ENCODE data around the gene SNAI1.
"Not testable (repeated sequence)": the region's sequence is repeated elsewhere in the genome, so short reads cannot be mapped to it uniquely, and the experiment has no call there.

The SNAI1 gene

GRCh38 chr20:49982346-49983122 lies at the start of gene SNAI1:
TSS of gene SNAI1 (plus strand) at chr20:49982980. CDS start at chr20:49983060, 80 bp downstream.
- peak; percentile 43 for DNase-seq

- DNase-seq = no peak
Observed at GRCh38 chr20:49935746-49936152, 47.0 kb upstream of the SNAI1 start.

DNA sequence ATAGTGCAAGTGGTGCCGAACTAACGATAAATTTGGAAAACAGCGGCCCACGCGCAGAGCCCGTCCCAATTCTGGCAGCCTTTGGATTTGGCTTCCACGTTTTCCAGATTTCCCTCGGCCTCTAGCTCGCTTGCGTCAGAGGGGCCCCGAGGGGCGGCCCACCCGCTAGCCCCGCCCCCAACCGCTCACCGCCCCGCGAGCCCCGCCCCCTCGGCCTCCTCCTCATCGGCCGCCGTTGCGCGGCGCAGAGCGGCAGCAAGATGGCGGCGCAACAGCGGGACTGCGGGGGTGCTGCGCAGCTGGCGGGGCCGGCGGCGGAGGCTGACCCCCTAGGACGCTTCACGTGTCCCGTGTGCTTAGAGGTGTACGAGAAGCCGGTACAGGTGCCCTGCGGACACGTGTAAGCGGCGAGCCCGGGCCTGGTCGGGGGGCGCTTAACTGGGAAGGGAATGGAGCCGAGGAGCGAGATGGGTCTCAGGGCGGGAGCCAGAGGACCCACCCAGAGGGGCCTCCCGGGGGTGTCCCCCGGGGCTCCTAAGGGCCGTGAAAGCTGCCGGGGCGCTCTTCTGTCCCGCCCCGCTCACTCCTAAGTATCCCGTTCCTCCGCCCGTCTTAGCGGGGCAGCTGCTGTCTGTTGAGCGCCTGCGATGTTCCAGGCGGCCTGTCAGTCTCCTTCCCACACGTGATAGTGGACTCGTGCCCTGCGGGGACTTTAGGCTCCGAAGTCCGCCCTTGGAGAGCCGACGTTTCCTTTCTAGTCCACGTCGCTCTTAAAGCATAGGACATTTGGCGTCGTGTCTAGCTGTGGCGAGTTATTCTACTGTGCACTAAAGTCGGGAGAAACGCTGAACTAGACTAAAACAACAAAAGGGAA lies 46.4 kb upstream of the SNAI1 start, which contains the start of gene RNF114:
TSS of gene RNF114 (plus strand) at position 245 of the 874 bp plus-strand sequence. CDS start at position 261, 16 bp downstream.
- DNase-seq = peak; percentile 48

- DNase-seq = no peak
Observed at GRCh38 chr20:49937027-49937929, 45.5 kb upstream of the SNAI1 start.

DNA sequence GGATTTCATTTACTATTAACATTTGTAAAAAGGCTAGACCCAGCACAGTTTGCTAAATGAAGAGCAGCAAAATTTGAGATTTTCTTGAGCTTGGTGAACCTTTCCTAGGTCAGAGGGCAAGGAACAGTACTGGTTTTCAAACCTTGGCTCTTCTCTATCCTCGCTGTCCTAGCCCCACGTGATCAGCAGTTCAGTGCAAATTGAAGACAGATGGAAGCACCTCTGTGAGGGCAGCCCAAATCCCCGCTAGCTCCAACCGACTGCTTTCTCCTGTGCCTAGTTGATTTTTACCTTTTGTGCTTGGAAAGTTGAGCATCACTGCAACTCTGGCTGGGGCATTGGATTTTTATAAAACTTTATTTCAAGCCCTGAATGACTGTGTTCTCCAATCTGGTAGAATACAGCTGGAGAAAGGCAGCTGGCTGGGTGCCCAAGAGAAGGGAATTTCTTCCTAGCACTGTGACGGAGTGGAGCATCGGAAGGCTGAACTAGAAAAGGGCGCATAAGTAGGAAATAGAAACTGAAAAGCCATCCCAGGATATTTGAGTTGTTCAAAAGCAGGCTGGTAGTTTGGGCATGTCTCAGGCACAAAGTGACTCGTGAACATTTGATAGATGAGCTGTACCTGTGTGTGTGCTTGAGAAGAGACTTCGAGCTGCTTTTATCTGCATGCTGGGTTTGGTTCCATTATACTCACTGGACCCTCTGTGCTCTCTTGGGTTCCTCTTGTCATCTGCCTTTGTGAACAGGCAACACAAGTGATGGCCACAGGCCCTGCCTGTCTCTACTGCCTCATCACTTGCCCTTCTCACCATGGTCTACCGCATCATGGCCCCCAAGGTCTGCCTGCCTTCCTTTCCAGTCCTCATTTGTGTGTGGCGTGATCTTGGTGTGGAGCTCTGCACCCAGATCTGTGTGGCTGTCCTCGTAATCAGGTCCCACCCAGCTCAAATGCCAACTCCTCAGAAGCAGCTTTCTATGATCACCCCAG lies 44.3 kb upstream of the SNAI1 start:
- DNase-seq = no peak

DNA sequence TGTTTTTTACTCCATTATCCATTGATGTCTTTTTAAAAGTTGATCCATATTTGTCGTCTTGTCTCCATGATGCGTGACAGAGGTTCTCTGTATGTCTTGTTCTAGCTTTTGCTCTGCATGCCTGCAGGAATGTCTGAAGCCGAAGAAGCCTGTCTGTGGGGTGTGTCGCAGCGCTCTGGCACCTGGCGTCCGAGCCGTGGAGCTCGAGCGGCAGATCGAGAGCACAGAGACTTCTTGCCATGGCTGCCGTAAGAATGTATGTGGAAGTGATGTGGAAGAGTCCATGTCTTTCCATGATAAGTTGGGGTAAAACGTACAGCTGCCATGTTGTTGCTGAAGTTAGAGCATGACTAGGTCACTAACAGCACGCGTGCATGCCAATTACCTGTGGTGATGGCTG lies 41.3 kb upstream of the SNAI1 start:
- DNase-seq = no peak

- DNase-seq = no peak
Observed at GRCh38 chr20:49942303-49942702, 40.5 kb upstream of the SNAI1 start.

DNA sequence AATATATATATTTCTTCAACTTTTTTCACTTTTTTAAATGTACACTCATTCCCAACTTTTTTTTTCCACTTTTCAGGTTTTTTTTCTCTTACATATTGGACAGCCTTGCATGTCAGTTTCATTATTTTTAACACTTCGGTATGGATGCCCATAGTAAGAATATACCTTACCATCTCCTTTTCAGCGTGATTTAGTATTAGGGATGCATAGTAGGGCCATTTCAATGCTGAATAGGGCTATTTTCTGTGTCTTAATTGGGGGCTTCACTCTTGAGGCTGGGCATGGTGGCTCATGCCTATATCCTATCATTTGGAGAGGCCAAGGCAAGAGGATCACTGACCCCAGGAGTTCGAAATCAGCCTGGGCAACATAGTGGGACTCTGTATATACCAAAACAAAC lies 39.8 kb upstream of the SNAI1 start:
- DNase-seq = no peak

DNA sequence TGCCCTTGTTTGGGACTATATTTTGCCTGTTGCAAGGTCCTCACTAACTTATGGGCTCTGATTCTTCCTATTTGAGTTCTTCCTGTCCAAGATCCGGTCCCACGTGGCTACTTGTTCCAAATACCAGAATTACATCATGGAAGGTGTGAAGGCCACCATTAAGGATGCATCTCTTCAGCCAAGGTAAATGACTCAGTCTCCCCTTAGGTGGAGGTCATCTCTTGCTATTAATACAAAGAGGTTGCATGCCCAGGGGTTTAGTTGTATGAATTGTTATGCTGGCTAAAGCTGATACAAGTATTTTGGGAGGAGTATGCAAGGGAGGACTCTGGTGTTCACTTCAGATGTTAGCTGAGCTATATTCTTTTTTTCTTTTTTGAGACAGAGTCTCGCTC lies 37.5 kb upstream of the SNAI1 start:
- no peak for DNase-seq

DNA sequence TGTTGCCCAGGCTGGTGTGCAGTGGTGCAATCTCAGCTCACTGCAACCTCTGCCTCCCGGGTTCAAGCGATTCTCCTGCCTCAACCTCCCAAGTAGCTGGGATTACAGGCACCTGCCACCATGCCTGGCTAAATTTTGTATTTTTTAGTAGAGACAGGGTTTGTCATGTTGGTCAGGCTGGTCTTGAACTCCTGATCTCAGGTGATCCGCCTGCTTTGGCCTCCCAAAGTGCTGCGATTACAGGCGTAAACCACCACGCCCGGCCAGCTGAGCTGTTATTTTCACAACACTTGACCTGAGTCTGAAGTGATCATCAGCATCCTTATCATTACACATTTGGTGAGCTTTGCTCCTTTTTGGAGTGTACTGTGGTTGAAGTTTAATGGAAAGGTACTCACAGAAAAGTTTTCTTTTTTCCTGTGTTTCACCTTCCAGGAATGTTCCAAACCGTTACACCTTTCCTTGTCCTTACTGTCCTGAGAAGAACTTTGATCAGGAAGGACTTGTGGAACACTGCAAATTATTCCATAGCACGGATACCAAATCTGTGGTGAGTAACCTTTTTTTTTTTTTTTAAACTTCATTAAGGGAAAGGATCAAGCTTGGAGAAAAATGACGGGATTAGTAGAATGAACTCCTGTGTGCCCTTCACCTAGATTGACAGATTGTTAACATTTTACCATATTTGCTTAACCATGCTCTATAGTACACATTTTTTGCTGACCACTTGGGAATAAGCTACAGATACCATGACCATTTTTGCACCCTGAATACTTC lies 36.9 kb upstream of the SNAI1 start:
- no peak for DNase-seq

- no peak for DNase-seq
Observed at GRCh38 chr20:49948178-49948577, 34.6 kb upstream of the SNAI1 start.

DNA sequence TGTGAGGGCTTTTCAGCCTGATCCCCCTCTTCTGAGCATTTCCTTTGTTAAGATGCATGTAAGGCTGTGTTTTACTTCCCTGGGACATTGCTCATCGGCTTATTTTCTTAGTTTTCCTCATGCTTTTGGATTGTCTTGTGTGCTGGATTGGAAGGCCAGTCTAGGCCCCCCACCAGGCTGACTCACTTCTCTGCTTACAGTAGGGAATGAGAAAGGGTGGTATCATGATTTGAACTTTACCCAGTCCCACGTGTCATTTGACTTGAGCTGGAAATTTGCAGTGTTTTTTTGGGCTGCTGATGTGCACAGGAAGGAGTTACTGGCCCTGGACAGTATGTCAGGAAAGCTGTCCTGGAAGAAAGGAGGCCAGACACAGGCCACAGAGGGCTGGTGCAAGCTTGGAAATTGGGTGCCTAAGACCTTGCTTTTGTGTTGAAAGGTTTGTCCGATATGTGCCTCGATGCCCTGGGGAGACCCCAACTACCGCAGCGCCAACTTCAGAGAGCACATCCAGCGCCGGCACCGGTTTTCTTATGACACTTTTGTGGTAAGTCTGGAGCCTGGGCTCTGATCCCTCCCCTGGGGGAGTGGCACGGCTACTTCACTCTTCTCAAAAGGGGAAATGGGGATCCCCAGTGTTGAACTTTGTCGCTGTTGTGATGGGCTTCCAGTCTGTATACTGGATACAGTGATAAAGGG lies 33.8 kb upstream of the SNAI1 start:
- no peak for DNase-seq

- DNase-seq = no peak
Observed at GRCh38 chr20:49951151-49951550, 31.6 kb upstream of the SNAI1 start.

DNA sequence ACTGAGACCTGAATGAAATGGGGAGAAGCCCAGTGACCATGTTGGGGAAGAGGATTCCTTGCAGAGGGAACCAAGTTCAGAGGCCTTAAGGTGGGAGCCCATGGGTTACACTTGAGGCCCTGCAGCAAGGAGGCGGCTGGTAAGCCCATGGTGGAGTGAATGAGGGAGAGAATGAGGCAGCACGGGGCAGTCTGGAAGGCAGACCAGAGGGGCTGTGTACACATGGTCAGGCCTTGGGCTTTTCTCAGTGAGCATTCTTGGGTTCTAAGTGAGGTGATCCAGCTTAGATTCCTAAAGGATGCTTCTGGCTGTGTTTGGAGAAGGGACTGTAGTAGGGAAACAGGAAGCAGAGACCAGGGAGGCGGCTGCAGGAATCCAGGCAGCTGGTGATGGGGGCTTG lies 27.6 kb upstream of the SNAI1 start:
- DNase-seq = no peak

- not testable (repeated sequence) for DNase-seq
Observed at GRCh38 chr20:49955830-49956396, 26.9 kb upstream of the SNAI1 start.

- no peak for DNase-seq
Observed at GRCh38 chr20:49956689-49957088, 26.1 kb upstream of the SNAI1 start.

GRCh38 chr20:49957089-49957938 lies 25.5 kb upstream of the SNAI1 start:
- DNase-seq = not testable (repeated sequence)

DNA sequence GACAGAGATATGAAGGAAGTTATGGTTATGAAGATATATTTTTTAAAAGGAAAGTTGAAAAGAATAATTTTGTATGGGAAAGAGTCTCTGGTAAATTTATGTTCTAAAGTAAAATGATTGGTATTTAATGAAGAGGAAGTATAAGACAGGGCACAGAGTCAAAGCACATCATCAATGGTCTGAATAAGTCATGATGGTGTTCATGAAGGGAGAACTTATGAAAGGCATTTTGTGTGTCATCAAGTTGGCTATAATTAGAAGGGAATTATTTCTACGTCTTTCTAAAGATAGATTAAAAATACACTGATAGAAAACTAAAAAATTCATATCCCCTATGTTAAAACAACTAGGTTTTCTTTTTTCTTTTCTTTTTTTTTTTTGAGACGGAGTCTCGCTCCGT lies 21.4 kb upstream of the SNAI1 start:
- DNase-seq = no peak
